CD4-positive, alpha-beta T cell (primary cell): ENCODE measurements around the gene FECH. TPM values are rescaled to one million over a fixed set of nuclear protein-coding genes. Genes with fewer than 3 reads are reported as not detected.

Experiments used
- ATAC-seq: fragments of 200-7000 bp; cut with Tn5 transposase; one replicate; pipeline ENCODE4 v1.10.0; 2022; ENCODE audit warnings: mild to moderate bottlenecking; ENCODE audit not compliant: poor library complexity
- CTCF ChIA-PET: fragments of 350-600 bp; sonication (Branson Sonifier 250); formaldehyde crosslinking; loops from one replicate; lab custom pipeline; 2021; ENCODE audit warnings: antibody characterized with exemption, inconsistent platforms; lab: Charles Lee
- POLR2A ChIA-PET: fragments of 350-600 bp; sonication (Branson Sonifier 250); formaldehyde crosslinking; loops from one replicate; lab custom pipeline; 2021; ENCODE audit warnings: antibody characterized with exemption, inconsistent platforms; lab: Charles Lee
- DNase-seq, 14 experiments: peaks; one replicate each; pipeline ENCODE4 v3.0.0-alpha.2; 2013 to 2020; ENCODE audit warnings: mixed read lengths in 2 of 14
- H3K27ac ChIP-seq, 2 donors: one replicate each; pipeline versions ENCODE4 v1.5.1 to v1.7.0; 2013; ENCODE audit warnings: low read length in 2 of 2, low read depth in 1 of 2, mild to moderate bottlenecking in 1 of 2
- H3K27me3 ChIP-seq, 2 experiments: 1 replicate in 1 of 2; 2 replicates in 1 of 2; pipeline versions ENCODE4 v1.6.1 to v1.7.0; 2013; ENCODE audit warnings: low read length in 2 of 2, control low read depth in 1 of 2, mild to moderate bottlenecking in 1 of 2, moderate library complexity in 1 of 2; ENCODE audit not compliant: insufficient read depth in 2 of 2, control insufficient read depth in 1 of 2
- H3K36me3 ChIP-seq: one replicate; pipeline ENCODE4 v1.6.1; 2013; ENCODE audit warnings: low read length, control low read depth; ENCODE audit not compliant: insufficient read depth
- H3K4me1 ChIP-seq: one replicate; pipeline ENCODE4 v1.6.1; 2013; ENCODE audit warnings: low read length, control low read depth; ENCODE audit not compliant: insufficient read depth
- H3K4me3 ChIP-seq: one replicate; pipeline ENCODE4 v1.5.1; 2013; ENCODE audit warnings: mild to moderate bottlenecking, low read length, moderate library complexity
- H3K9me3 ChIP-seq, 2 experiments: 1 replicate in 1 of 2; 2 replicates in 1 of 2; pipeline versions ENCODE4 v1.6.1 to v1.7.0; 2013; ENCODE audit warnings: low read length in 2 of 2, mild to moderate bottlenecking in 2 of 2, control low read depth in 1 of 2, moderate library complexity in 1 of 2; ENCODE audit not compliant: control insufficient read depth in 1 of 2, insufficient read depth in 1 of 2
- H3K27ac Mint-ChIP-seq: one replicate; pipeline ENCODE4 v1.8.0; 2020; ENCODE audit warnings: mixed read lengths
- H3K27me3 Mint-ChIP-seq: one replicate; pipeline ENCODE4 v1.8.0; 2021; ENCODE audit warnings: mixed read lengths
- H3K36me3 Mint-ChIP-seq: one replicate; pipeline ENCODE4 v1.8.0; 2021; ENCODE audit warnings: low read depth, mixed read lengths
- H3K4me1 Mint-ChIP-seq: one replicate; pipeline ENCODE4 v1.8.0; 2021; ENCODE audit warnings: low read depth, mixed read lengths
- H3K4me3 Mint-ChIP-seq: one replicate; pipeline ENCODE4 v1.8.0; 2020; ENCODE audit warnings: mild to moderate bottlenecking, mixed read lengths
- H3K9me3 Mint-ChIP-seq: one replicate; pipeline ENCODE4 v1.8.0; 2020; ENCODE audit warnings: mixed read lengths
- CTCF ChIP-seq: fragments of 200-600 bp; IDR thresholded peaks from one replicate; pipeline ENCODE4 v1.8.0; 2022; ENCODE audit warnings: antibody characterized with exemption, mild to moderate bottlenecking
- intact Hi-C, 2 experiments: fragments of 100-400 bp; cut with DNase I in 1 of 2; cut with micrococcal nuclease in 1 of 2; formaldehyde crosslinking; loops; one replicate each; pipeline versions ENCODE4 v1.15.1 to v1.9.0; 2023 to 2025; cut with DNase I, micrococcal nuclease
- total RNA-seq, 174 experiments: library from RNA in 2 of 174; stranded (reverse) in 2 of 174; gene quantifications; one replicate each; pipeline ENCODE4 v1.2.3 and lab custom pipeline; 2021 to 2026

The FECH gene
- total RNA-seq, 2 experiments from 2014 or later = 7.5 to 8.1 TPM

- ChIA-PET POLR2A (no interaction called here), CTCF (interaction anchor here (0.6 kb wide), 1 partner anchor 18 kb away, joined by 5 read pairs; no protein-coding TSS in a partner anchor)
- no peak overlapping the region for H3K27ac Mint-ChIP-seq
- peaks cover 11% of the 10 kb centered on the region for H3K36me3 ChIP-seq
- H3K27me3 Mint-ChIP-seq = no peaks in the 10 kb centered on the region
- H3K4me3 Mint-ChIP-seq = peak overlapping the region; percentile 39
- peaks cover 16% of the 10 kb centered on the region for H3K36me3 Mint-ChIP-seq
- H3K4me1 Mint-ChIP-seq = peaks cover 48% of the 10 kb centered on the region
- no peak for TF ChIP-seq CTCF
- intact Hi-C loops = loop anchor here in 1 of 2 experiments (5.0 kb wide), 1 partner anchor 464 kb away; no protein-coding TSS in a partner anchor
- no peak for ATAC-seq
- no peaks in the 10 kb centered on the region for H3K9me3 ChIP-seq
- DNase-seq = no peak
- no peak overlapping the region for H3K27ac ChIP-seq
- peaks cover 25% of the 10 kb centered on the region for H3K4me1 ChIP-seq
- no peaks in the 10 kb centered on the region for H3K9me3 Mint-ChIP-seq
- no peaks in the 10 kb centered on the region for H3K27me3 ChIP-seq
- H3K4me3 ChIP-seq = no peak overlapping the region
These were observed 3.1 kb downstream of the FECH start for GRCh38 chr18:57583297-57583835.

- H3K4me3 Mint-ChIP-seq = no peak overlapping the region
These were observed 5.1 kb downstream of the FECH start for GRCh38 chr18:57581301-57581934.

GRCh38 chr18:57579934-57580333, 6.6 kb downstream of the FECH start:
- H3K4me1 Mint-ChIP-seq = peaks cover 30% of the 10 kb centered on the region
- CTCF ChIA-PET = interaction anchor here (1.0 to 1.5 kb wide), 2 partner anchors 9 to 11 kb away, joined by 3 read pairs; no protein-coding TSS in a partner anchor
- no peaks in the 10 kb centered on the region for H3K27me3 ChIP-seq
- no peaks in the 10 kb centered on the region for H3K9me3 ChIP-seq
- no peak for DNase-seq
- H3K4me3 Mint-ChIP-seq = no peak overlapping the region
- no peaks in the 10 kb centered on the region for H3K9me3 Mint-ChIP-seq
- H3K4me1 ChIP-seq = peaks cover 8% of the 10 kb centered on the region
- no peaks in the 10 kb centered on the region for H3K27me3 Mint-ChIP-seq
- intact Hi-C loops = loop anchor here in 1 of 2 experiments (5.0 kb wide), 1 partner anchor 467 kb away; no protein-coding TSS in a partner anchor
- no peak overlapping the region for H3K27ac Mint-ChIP-seq
- peaks cover 26% of the 10 kb centered on the region for H3K36me3 ChIP-seq
- no peak for ATAC-seq
- no peak overlapping the region for H3K27ac ChIP-seq
- H3K36me3 Mint-ChIP-seq = peaks cover 44% of the 10 kb centered on the region
- no peak for TF ChIP-seq CTCF
- POLR2A ChIA-PET = no interaction called here
- H3K4me3 ChIP-seq = no peak overlapping the region

More at GRCh38 chr18:57581301-57581934, 5.1 kb downstream of the FECH start:
- no peaks in the 10 kb centered on the region for H3K9me3 Mint-ChIP-seq
- ATAC-seq (no peak), DNase-seq (peak in 3 of 14 experiments; percentile 36 to 43 (median 43))
- H3K27ac Mint-ChIP-seq = no peak overlapping the region
- Histone ChIP-seq H3K27me3 (no peaks in the 10 kb centered on the region), H3K36me3 (peaks cover 16% of the 10 kb centered on the region), H3K4me3 (no peak overlapping the region), H3K27ac (no peak overlapping the region), H3K9me3 (no peaks in the 10 kb centered on the region), H3K4me1 (peaks cover 19% of the 10 kb centered on the region)
- intact Hi-C loops = loop anchor here in 1 of 2 experiments (5.0 kb wide), 1 partner anchor 466 kb away; no protein-coding TSS in a partner anchor
- CTCF ChIA-PET = no interaction called here
- H3K27me3 Mint-ChIP-seq = no peaks in the 10 kb centered on the region
- TF ChIP-seq CTCF = no peak
- POLR2A ChIA-PET = interaction anchor here (1.5 kb wide), 1 partner anchor 41 kb away, joined by 5 read pairs; the partner anchor contains the start of gene NARS1
- H3K36me3 Mint-ChIP-seq = peaks cover 29% of the 10 kb centered on the region
- peaks cover 44% of the 10 kb centered on the region for H3K4me1 Mint-ChIP-seq
